Measurements from ENCODE around the gene HYOU1.

Gene HYOU1

GRCh38 chr11:119031912-119032280, 25.1 kb downstream of the HYOU1 start:
- no peak for TF ChIP-seq CTCF (IDR thresholded peaks at IDR 0.05)
- Histone ChIP-seq H3K9me3 (no peaks in the 10 kb centered on the region), H3K27ac (no peak overlapping the region), H3K4me3 (ENCODE audit: low read depth in 1 of 2, low read length in 1 of 2) (no peak overlapping the region), H3K36me3 (no peaks in the 10 kb centered on the region), H3K27me3 (no peaks in the 10 kb centered on the region), H3K4me1 (ENCODE audit: control insufficient read depth in 1 of 2, insufficient read depth in 1 of 2, low read depth in 1 of 2, low read length in 1 of 2) (peaks cover 18 to 20% of the 10 kb centered on the region in 2 experiments)

GRCh38 chr11:119030329-119031047, 26.5 kb downstream of the HYOU1 start, which contains the start of gene SLC37A4:
TSS of gene SLC37A4 (minus strand) at chr11:119030877.
- TF ChIP-seq CTCF (IDR thresholded peaks at IDR 0.05) = peak; percentile 96

GRCh38 chr11:119030029-119030328, 27.0 kb downstream of the HYOU1 start:
- H3K4me1 ChIP-seq (ENCODE audit: control insufficient read depth in 1 of 2, insufficient read depth in 1 of 2, low read depth in 1 of 2, low read length in 1 of 2) = peaks cover 18 to 20% of the 10 kb centered on the region in 2 experiments
- H3K27ac ChIP-seq = peak overlapping the region; percentile 64
- H3K4me3 ChIP-seq (ENCODE audit: low read depth in 1 of 2, low read length in 1 of 2) = peak overlapping the region; percentile 90 to 95
- no peaks in the 10 kb centered on the region for H3K9me3 ChIP-seq
- no peaks in the 10 kb centered on the region for H3K27me3 ChIP-seq
- H3K36me3 ChIP-seq = peaks cover 15% of the 10 kb centered on the region
- TF ChIP-seq CTCF (IDR thresholded peaks at IDR 0.05) = no peak

More at GRCh38 chr11:119030329-119031047, 26.5 kb downstream of the HYOU1 start, which contains the start of gene SLC37A4:
- H3K27ac ChIP-seq = peak within 1 kb of the TSS; percentile 64
- peaks cover 10% of the 10 kb centered on the region for H3K36me3 ChIP-seq
- H3K27me3 ChIP-seq = no peaks in the 10 kb centered on the region
- peak within 1 kb of the TSS; percentile 90 to 95 for H3K4me3 ChIP-seq (ENCODE audit: low read depth in 1 of 2, low read length in 1 of 2)
- H3K9me3 ChIP-seq = no peaks in the 10 kb centered on the region
- peaks cover 18 to 20% of the 10 kb centered on the region in 2 experiments for H3K4me1 ChIP-seq (ENCODE audit: control insufficient read depth in 1 of 2, insufficient read depth in 1 of 2, low read depth in 1 of 2, low read length in 1 of 2)

GRCh38 chr11:119029340-119030028, 27.5 kb downstream of the HYOU1 start:
- Histone ChIP-seq H3K27ac (peak overlapping the region; percentile 13), H3K4me3 (ENCODE audit: low read depth in 1 of 2, low read length in 1 of 2) (peak overlapping the region; percentile 90 to 95), H3K4me1 (ENCODE audit: control insufficient read depth in 1 of 2, insufficient read depth in 1 of 2, low read depth in 1 of 2, low read length in 1 of 2) (peaks cover 18 to 20% of the 10 kb centered on the region in 2 experiments), H3K27me3 (no peaks in the 10 kb centered on the region), H3K9me3 (no peaks in the 10 kb centered on the region), H3K36me3 (peaks cover 20% of the 10 kb centered on the region)
- no peak for TF ChIP-seq CTCF (IDR thresholded peaks at IDR 0.05)

GRCh38 chr11:119029069-119029339, 28.0 kb downstream of the HYOU1 start:
- Histone ChIP-seq H3K4me1 (ENCODE audit: control insufficient read depth in 1 of 2, insufficient read depth in 1 of 2, low read depth in 1 of 2, low read length in 1 of 2) (peaks cover 18 to 20% of the 10 kb centered on the region in 2 experiments), H3K36me3 (peaks cover 25% of the 10 kb centered on the region), H3K27me3 (no peaks in the 10 kb centered on the region), H3K4me3 (ENCODE audit: low read depth in 1 of 2, low read length in 1 of 2) (no peak overlapping the region), H3K9me3 (no peaks in the 10 kb centered on the region), H3K27ac (peak overlapping the region; percentile 13)
- no peak for TF ChIP-seq CTCF (IDR thresholded peaks at IDR 0.05)
